ENCODE data around the gene DNHD1.

GRCh38 chr11:6565325-6565724 is 68.2 kb downstream of the DNHD1 start:
- TF ChIP-seq CTCF (conservative IDR thresholded peaks at IDR 0.05) (no peak), ZFX (IDR thresholded peaks at IDR 0.05) (no peak)
